IMR-90 (cell line): ENCODE measurements around the gene MSMO1. TPM values are rescaled to one million over a fixed set of nuclear protein-coding genes. Genes with fewer than 3 reads are reported as not detected.

Experiments used
- ATAC-seq: fragments of 200-7000 bp; cut with Tn5 transposase; 2 replicates; pipeline ENCODE4 v1.9.1; 2020; ENCODE audit warnings: low read depth, mild to moderate bottlenecking, moderate library complexity
- BruUV-seq: library from RNA; stranded (reverse); fragments of 400-500 nt; replicated peaks from 2 replicates; lab custom pipeline; 2021; lab: Mats Ljungman, UMichigan
- CTCF ChIA-PET: fragments of 300-600 bp; formaldehyde crosslinking; extraction: SDS; loops from one replicate; lab custom pipeline; 2021; ENCODE audit warnings: antibody characterized with exemption; lab: Yijun Ruan, JAX
- POLR2A ChIA-PET: fragments of 300-600 bp; sonication (Branson Sonifier 250); formaldehyde crosslinking; loops from one replicate; lab custom pipeline; 2022; ENCODE audit warnings: antibody characterized with exemption; ENCODE audit not compliant: unreplicated experiment; lab: Charles Lee
- DNase-seq: peaks from one replicate; pipeline ENCODE4 v3.0.0; 2013
- H2AFZ ChIP-seq: replicated peaks from 2 replicates; pipeline ENCODE3; 2013; ENCODE audit warnings: low read length, mild to moderate bottlenecking; ENCODE audit not compliant: poor library complexity
- H2AK5ac ChIP-seq: 2 replicates; pipeline ENCODE4 v1.6.1; 2013; ENCODE audit warnings: low read depth, low read length, inconsistent platforms
- H2AK9ac ChIP-seq: replicated peaks from 2 replicates; pipeline ENCODE3; 2013; ENCODE audit warnings: mild to moderate bottlenecking, low read depth, low read length, moderate library complexity; ENCODE audit not compliant: poor library complexity
- H2BK120ac ChIP-seq: 2 replicates; pipeline ENCODE4 v1.6.1; 2013; ENCODE audit warnings: low read depth, low read length, inconsistent platforms
- H2BK15ac ChIP-seq: 3 replicates; pipeline ENCODE4 v1.6.1; 2013; ENCODE audit warnings: low read depth, low read length, inconsistent platforms
- H2BK20ac ChIP-seq: 2 replicates; pipeline ENCODE4 v1.6.1; 2013; ENCODE audit warnings: low read depth, mild to moderate bottlenecking, inconsistent platforms, low read length, moderate library complexity
- H2BK5ac ChIP-seq: 2 replicates; pipeline ENCODE4 v1.6.1; 2013; ENCODE audit warnings: mild to moderate bottlenecking, low read depth, low read length, inconsistent platforms; ENCODE audit not compliant: poor library complexity, severe bottlenecking
- H3K14ac ChIP-seq: replicated peaks from 2 replicates; pipeline ENCODE4 v1.6.1; 2013; ENCODE audit warnings: low read depth, low read length, inconsistent platforms
- H3K18ac ChIP-seq: 2 replicates; pipeline ENCODE4 v1.6.1; 2013; ENCODE audit warnings: low read depth, low read length, control low read depth
- H3K23ac ChIP-seq: 2 replicates; pipeline ENCODE4 v1.6.1; 2013; ENCODE audit warnings: low read depth, low read length, inconsistent platforms
- H3K27ac ChIP-seq: 2 replicates; pipeline ENCODE4 v1.5.1; 2013; ENCODE audit warnings: mild to moderate bottlenecking, control low read depth, low read length; ENCODE audit not compliant: insufficient read depth
- H3K27me3 ChIP-seq: 2 replicates; pipeline ENCODE4 v1.6.1; 2013; ENCODE audit warnings: low read length; ENCODE audit not compliant: control insufficient read depth, insufficient read depth
- H3K36me3 ChIP-seq: 2 replicates; pipeline ENCODE4 v1.6.1; 2013; ENCODE audit warnings: low read length, mixed read lengths; ENCODE audit not compliant: control insufficient read depth, insufficient read depth
- H3K4ac ChIP-seq: 2 replicates; pipeline ENCODE4 v1.6.1; 2013; ENCODE audit warnings: low read depth, low read length, inconsistent platforms
- H3K4me1 ChIP-seq: 2 replicates; pipeline ENCODE4 v1.6.1; 2013; ENCODE audit warnings: low read length, mixed read lengths; ENCODE audit not compliant: control insufficient read depth, insufficient read depth
- H3K4me2 ChIP-seq: 2 replicates; pipeline ENCODE4 v1.6.1; 2013; ENCODE audit warnings: low read depth, mild to moderate bottlenecking, control low read depth, low read length, moderate library complexity
- H3K4me3 ChIP-seq: 2 replicates; pipeline ENCODE4 v1.5.1; 2013; ENCODE audit warnings: low read depth, mild to moderate bottlenecking, control low read depth, low read length, moderate library complexity; ENCODE audit not compliant: insufficient read depth
- H3K56ac ChIP-seq: 2 replicates; pipeline ENCODE4 v1.6.1; 2013; ENCODE audit warnings: low read length, inconsistent platforms; ENCODE audit not compliant: insufficient read depth; ENCODE audit errors: extremely low read depth
- H3K79me1 ChIP-seq, 2 experiments: 2 replicates each; pipeline ENCODE4 v1.6.1; 2013; ENCODE audit warnings: low read length in 2 of 2, inconsistent platforms in 1 of 2, low read depth in 1 of 2
- H3K9ac ChIP-seq: 2 replicates; pipeline ENCODE4 v1.6.1; 2013; ENCODE audit warnings: low read depth, low read length, control low read depth
- H3K9me1 ChIP-seq: 2 replicates; pipeline ENCODE4 v1.6.1; 2013; ENCODE audit warnings: low read length, inconsistent platforms; ENCODE audit not compliant: insufficient read depth
- H3K9me3 ChIP-seq: 2 replicates; pipeline ENCODE4 v1.6.1; 2013; ENCODE audit warnings: low read length; ENCODE audit not compliant: control insufficient read depth, insufficient read depth
- H4K20me1 ChIP-seq: 2 replicates; pipeline ENCODE4 v1.6.1; 2013; ENCODE audit warnings: low read length, inconsistent platforms; ENCODE audit not compliant: insufficient read depth
- H4K5ac ChIP-seq: 2 replicates; pipeline ENCODE4 v1.6.1; 2013; ENCODE audit warnings: mild to moderate bottlenecking, low read depth, low read length, control low read depth
- H4K8ac ChIP-seq, 2 experiments: 2 replicates each; pipeline ENCODE4 v1.6.1; 2013; ENCODE audit warnings: low read depth in 2 of 2, low read length in 2 of 2, control low read depth in 1 of 2, inconsistent platforms in 1 of 2
- H4K91ac ChIP-seq: 2 replicates; pipeline ENCODE4 v1.6.1; 2013; ENCODE audit warnings: low read depth, low read length, inconsistent platforms; ENCODE audit not compliant: insufficient read depth
- CHD1 ChIP-seq: IDR thresholded peaks from 2 replicates; pipeline ENCODE4 v1.6.1; 2012; ENCODE audit warnings: low read depth, low read length, improper control_type of control experiment
- FOS ChIP-seq: fragments of 150-350 bp; IDR thresholded peaks from 2 replicates; pipeline ENCODE4 v1.6.1; 2016; ENCODE audit warnings: low read depth, low read length
- MXI1 ChIP-seq: IDR thresholded peaks from 2 replicates; pipeline ENCODE4 v1.6.1; 2012; ENCODE audit warnings: low read depth, mild to moderate bottlenecking, low read length, moderate library complexity, borderline replicate concordance
- NFE2L2 ChIP-seq: fragments of 150-350 bp; IDR thresholded peaks from 2 replicates; pipeline ENCODE4 v1.6.1; 2016; ENCODE audit warnings: low read depth, mild to moderate bottlenecking, low read length
- RCOR1 ChIP-seq: IDR thresholded peaks from 2 replicates; pipeline ENCODE4 v1.6.1; 2012; ENCODE audit warnings: mild to moderate bottlenecking, low read length, improper control_type of control experiment; ENCODE audit not compliant: insufficient replicate concordance
- SMC3 ChIP-seq: fragments of 150-350 bp; IDR thresholded peaks from 2 replicates; pipeline ENCODE4 v1.6.1; 2016; ENCODE audit warnings: low read depth, mild to moderate bottlenecking, antibody characterized with exemption, low read length, moderate library complexity
- USF2 ChIP-seq: fragments of 150-350 bp; IDR thresholded peaks from 2 replicates; pipeline ENCODE4 v1.6.1; 2017; ENCODE audit warnings: mild to moderate bottlenecking, antibody characterized with exemption, low read length, low read depth
- WGBS, 2 experiments: methylation state at CpG; one replicate each; pipeline versions ENCODE4 v1.1.5 to v1.1.7; 2013; ENCODE audit warnings: missing lambda C conversion rate in 2 of 2; ENCODE audit not compliant: insufficient read length in 1 of 2; ENCODE audit errors: extremely low coverage in 2 of 2; 5-methylcytosine and 5-hydroxymethylcytosine counted together
- dilution Hi-C: fragments of 300-500 bp; cut with HindIII; formaldehyde crosslinking; loops from one replicate; pipeline ENCODE4 v1.14.3; 2018; ENCODE audit warnings: low sequenced_read_pairs; ENCODE audit not compliant: unreplicated experiment
- in situ Hi-C: fragments of 300-500 bp; cut with MboI; formaldehyde crosslinking; loops from 3 replicates; pipeline ENCODE4 v1.14.3; 2019; ENCODE audit warnings: low sequenced_read_pairs, inconsistent platforms, mixed read lengths
- intact Hi-C: fragments of 100-400 bp; cut with micrococcal nuclease; formaldehyde crosslinking; loops from 2 replicates; pipeline ENCODE4 v1.10.0; 2022
- polyA plus RNA-seq, 3 experiments: library from polyadenylated mRNA; depleted of rRNA; stranded (reverse); fragments of >200 nt; gene quantifications; 2 replicates each; pipeline ENCODE4 v1.2.3, GENCODE V29; 2012; ENCODE audit warnings: low replicate concordance in 1 of 3
- total RNA-seq: library from RNA; depleted of rRNA; stranded (reverse); fragments of >200 nt; gene quantifications from 2 replicates; pipeline ENCODE4 v1.2.3, GENCODE V29; 2012

Gene MSMO1
- total and polyA plus RNA-seq, 2 of the 4 experiments (the other 2 are of a cell fraction): 40.1 to 42.1 TPM

GRCh38 chr4:165355900-165356300 lies 28.4 kb downstream of the MSMO1 start (continued):
- TF ChIP-seq USF2 (no peak), SMC3 (peak; percentile 21), CHD1 (no peak), NFE2L2 (no peak)

DNA sequence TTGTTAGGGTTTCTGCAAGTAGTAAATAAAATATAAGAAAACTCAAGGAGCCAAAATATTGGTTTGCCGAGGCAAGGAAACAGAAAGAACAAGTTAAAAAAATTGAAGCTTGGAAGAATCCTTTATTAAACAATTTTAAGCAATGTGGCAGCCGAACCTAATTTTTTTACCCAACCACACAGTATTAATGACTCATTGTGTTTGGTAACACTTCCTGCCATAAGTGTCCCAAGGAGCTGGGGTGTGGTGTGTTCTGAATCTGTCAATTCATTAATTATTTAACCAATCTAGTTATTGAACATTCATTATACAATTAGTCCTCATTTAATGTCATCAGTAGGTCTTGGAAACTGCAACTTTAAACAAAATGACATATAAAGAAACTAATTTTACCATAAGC lies 32.0 kb downstream of the MSMO1 start:
- ChIA-PET CTCF (interaction anchor here (0.6 kb wide), 1 partner anchor 50 kb away, joined by 3 read pairs; no protein-coding TSS in a partner anchor), POLR2A (no interaction called here)
- TF ChIP-seq MXI1: no peak
- TF ChIP-seq NFE2L2: no peak
- no peak for TF ChIP-seq FOS
- TF ChIP-seq RCOR1: no peak
- Histone ChIP-seq H2AFZ (no peak overlapping the region), H4K5ac (no peak overlapping the region), H2BK120ac (no peak overlapping the region), H3K9ac (no peak overlapping the region), H3K4ac (no peak overlapping the region), H3K4me1 (no peaks in the 10 kb centered on the region), H4K8ac (no peak overlapping the region), H4K91ac (no peak overlapping the region), H3K56ac (no peak overlapping the region), H3K18ac (no peak overlapping the region), H3K4me2 (no peak overlapping the region), H2BK15ac (no peak overlapping the region), H3K36me3 (no peaks in the 10 kb centered on the region), H3K27ac (no peak overlapping the region), H3K27me3 (peaks cover 6% of the 10 kb centered on the region), H2BK5ac (no peak overlapping the region), H2AK9ac (no peak overlapping the region), H2AK5ac (no peak overlapping the region), H3K4me3 (no peak overlapping the region), H3K79me1 (no peaks in the 10 kb centered on the region), H3K9me1 (no peaks in the 10 kb centered on the region), H3K14ac (no peak overlapping the region), H4K20me1 (no peaks in the 10 kb centered on the region), H3K23ac (no peak overlapping the region), H2BK20ac (no peak overlapping the region), H3K9me3 (no peaks in the 10 kb centered on the region)
- WGBS, 2 experiments: no CpG with 5 or more reads among the region's 2 CpGs
- DNase-seq: no peak
- ATAC-seq: no peak
- BruUV-seq: no TSS peak
- dilution Hi-C loops: no loop called here
- intact Hi-C loops: no loop called here
- in situ Hi-C loops: loop anchor here (5.0 to 10.0 kb wide), 2 partner anchors 103 to 225 kb away; no protein-coding TSS in a partner anchor
